GM19351 (cell line): Measurements from ENCODE around the gene SNX1.
A peak's percentile ranks its signal among the peaks of the same experiment; 100 is the strongest.

Source experiments
- ATAC-seq: cut with Tn5 transposase; IDR thresholded peaks from one replicate; pipeline ENCODE4 v1.9.1; 2021; ENCODE audit warnings: mild to moderate bottlenecking, moderate library complexity; ENCODE audit not compliant: unreplicated experiment

Gene SNX1

DNA sequence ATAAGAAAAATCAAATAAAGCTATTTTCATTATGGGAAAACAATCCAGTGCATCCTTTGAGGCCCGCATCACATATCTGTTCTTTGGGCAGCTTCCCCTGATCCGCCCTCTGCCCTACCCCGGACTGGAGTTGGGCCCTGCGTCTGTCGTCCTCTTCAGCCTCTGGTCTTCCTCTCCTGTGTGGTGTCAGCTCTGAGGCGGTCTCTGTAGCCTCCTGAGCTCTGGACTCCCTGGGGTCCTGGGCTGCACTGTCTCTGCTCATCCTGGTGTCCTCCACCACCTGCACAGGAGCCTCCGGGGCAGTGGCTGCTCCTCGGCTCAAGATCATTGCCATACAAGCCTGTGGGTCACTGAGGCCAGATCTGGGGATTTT lies 48.4 kb downstream of the SNX1 start:
- no peak for ATAC-seq

DNA sequence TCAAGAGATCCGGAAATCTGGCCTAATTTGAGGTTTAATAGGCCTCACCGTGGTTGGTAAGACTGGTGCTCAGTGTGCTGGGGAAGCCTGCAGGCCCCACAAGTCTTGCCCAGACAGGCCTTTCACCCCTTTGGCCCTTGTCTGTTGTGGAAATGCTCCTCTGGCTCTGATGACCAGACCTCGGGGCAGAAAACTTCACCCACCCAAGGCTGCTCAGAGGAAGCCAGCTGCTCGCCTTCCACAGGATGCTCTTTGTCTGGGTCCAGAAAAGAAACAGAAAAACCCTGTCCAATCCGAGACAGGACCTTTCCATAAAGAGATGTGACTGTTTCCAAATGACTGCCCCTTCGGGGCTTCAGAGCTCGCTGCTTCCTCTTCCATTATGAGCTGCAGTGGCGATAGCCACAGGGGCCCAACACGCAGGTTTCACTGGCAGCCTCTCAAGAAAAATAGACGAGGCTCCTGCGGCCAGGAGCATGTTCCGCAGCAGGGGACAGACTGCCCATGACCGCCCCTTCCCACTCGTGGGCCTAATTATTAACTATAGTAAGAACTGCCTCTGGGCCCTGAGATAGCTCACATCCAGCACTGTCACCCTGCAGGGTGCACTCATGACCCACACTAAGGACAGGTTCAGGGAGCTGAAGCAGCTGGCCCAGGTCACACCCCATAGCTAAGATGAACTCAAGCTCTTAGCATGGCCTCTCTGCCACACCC lies 48.9 kb downstream of the SNX1 start:
- peak; percentile 76 for ATAC-seq

DNA sequence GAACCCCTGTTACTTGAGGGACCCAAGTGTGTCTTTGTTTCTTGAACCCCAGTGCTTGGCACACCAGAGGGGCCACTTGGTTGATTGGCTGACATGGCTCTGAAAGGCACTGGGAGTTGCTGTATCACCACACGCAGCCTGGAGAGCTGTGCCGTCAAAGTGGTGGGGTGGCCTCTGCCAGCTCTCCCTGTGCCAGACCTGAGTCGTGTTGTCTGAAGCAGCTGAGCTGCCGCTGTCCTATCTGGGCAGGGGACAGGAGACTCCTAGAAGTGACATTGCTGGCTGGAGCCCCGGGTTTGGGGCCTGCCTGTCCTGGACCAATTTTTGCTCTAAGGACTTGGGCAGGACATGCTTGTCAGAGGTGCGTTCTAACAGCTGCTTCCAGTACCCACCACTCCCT lies 50.3 kb downstream of the SNX1 start:
- no peak for ATAC-seq

GRCh38 chr15:64146520-64146884 lies 50.7 kb downstream of the SNX1 start:
- ATAC-seq, result no peak

GRCh38 chr15:64146885-64147681 lies 51.3 kb downstream of the SNX1 start:
- no peak for ATAC-seq

- no peak for ATAC-seq
Measured at GRCh38 chr15:64148168-64148567, 52.4 kb downstream of the SNX1 start.

DNA sequence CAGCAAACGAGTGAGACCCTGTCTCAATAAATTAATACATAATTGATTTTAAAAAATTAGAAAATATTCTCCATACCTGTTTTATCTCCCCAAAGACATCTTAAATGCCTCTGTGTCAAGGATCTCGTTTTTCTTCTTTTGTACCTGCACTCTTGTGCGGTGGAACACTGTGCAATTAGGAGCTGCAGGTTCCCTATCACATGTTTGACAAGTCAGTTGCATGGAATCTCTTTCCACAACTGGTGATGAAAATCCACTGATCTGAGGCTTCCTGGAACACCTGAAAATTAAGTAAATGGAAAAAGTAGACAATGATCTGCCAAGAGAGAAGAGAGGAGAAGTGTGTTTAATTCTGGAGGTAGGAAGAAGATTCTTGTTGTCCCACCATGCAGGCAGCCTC lies 52.8 kb downstream of the SNX1 start:
- ATAC-seq, result no peak

GRCh38 chr15:64149424-64149823 lies 53.6 kb downstream of the SNX1 start:
- ATAC-seq, result no peak

GRCh38 chr15:64149893-64150578 lies 54.3 kb downstream of the SNX1 start:
- ATAC-seq, result no peak

DNA sequence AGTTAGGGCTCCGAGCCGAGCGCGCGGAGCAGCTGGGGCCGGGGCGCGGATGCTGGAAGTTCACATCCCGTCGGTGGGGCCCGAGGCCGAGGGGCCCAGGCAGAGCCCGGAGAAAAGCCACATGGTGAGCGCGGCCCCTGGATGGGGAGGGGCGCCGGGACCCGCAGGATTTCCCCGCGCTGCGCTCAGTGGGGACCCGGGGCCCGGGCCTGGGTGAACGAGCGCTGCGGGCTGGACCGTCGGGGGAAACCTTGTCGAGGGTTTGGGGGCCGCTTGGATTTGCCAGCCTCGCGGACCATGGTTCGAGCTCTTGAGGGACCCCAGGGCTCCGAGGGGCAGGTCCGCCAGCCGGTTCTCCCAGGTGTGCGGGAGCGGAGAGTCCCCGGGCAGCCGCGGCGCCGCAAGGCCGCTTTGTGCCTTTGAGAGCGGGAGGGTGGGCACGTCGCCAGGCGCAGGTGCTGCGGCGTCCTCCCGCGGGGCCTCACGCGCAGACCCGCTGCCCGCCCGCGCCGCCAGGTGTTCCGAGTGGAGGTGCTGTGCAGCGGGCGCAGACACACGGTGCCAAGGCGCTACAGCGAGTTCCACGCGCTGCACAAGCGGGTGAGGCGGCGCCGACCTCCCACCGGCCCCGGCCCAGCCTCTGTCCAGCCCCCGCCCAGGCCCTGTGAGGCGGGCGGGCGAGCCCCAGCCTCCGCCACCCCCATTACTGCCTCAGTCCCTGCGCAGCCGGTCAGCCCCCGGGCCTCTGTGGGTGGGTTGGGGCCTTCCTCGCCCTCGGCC lies 56.1 kb downstream of the SNX1 start, which contains the start of gene SNX22:
Gene SNX22, plus strand, starts transcription at position 5 of the 780 bp plus-strand sequence. Its CDS starts 45 bp downstream, at position 50.
- ATAC-seq, result no peak

DNA sequence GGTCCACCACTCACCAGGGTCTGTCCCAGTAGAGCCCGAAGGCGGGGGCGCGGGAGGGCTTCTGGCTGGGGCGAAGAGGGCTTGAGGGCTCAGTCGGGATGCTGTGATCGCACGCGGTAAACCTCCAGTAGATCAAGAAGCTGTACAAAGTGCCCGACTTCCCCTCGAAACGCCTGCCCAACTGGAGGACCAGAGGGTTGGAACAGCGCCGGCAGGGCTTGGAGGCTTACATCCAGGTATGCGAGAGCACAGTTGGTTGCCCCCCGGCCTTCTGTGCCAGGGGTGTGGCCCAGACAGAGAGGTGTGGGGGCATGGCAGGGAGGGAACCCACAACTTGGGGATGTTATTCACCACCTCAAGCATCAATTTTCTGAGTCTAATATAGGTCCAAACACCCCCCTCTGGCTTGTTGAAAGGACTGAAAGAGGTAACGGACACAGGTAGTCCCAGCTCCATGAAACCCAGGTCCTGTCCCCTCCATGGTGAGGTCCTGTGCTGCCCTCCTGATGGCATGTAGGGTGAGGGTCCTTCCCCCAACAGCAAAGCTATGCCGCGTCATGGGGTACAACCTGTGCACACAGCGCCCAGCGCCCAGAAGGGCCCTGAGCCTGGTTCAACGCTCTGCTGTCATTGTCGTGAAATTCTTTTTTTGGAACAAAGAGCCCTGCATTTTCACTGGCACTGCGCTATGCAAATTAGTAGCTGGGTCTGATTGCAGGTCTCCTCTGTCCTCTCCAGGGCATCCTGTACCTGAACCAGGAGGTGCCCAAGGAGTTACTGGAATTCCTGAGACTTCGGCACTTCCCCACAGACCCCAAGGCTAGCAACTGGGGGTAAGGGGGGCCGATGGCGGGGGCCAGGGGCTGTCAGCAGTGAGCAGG lies 57.0 kb downstream of the SNX1 start:
- peak; percentile 25 for ATAC-seq

DNA sequence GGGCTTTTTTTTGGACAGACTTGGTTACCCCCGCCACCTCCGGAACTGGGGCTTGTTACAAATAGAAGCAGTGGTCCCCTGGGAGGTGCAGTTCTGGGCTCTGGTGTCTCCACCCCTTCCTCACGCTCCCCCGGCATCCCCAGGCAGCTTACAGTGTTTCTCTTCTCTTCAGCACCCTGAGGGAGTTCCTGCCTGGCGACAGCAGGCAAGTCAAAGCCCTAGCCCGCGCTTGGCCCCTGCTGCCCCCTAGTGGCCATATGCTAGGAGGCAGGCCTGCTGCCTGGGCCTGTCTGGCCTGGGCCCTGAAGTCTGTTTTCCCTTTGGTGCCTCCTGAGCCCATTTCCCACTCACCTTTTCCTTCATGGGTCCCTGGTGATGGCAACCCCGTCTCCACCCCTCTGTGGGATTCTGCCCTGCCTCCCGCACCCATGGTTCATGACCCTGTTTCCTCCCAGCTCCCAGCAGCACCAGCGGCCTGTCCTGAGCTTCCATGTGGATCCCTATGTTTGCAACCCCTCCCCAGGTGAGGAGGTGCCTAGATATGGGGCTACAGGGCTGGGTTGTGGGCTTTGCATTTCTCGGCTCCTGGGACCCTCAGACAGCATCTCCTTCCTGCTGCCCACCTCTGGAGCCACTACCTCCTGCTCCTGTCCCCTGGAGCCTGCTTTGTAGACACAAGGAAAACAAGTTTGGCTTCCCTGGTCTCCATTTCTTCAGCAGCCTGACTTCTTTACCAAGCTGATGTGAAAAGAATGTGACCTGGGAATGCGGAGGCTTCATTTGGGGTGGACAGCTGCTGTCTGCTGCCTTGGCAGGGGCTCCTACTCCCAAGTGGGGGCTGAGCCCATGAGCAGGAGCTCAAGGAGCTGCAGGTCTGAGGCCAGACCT lies 57.9 kb downstream of the SNX1 start:
- ATAC-seq, result peak; percentile 56

- ATAC-seq, result no peak
Measured at GRCh38 chr15:64155802-64156651, 60.2 kb downstream of the SNX1 start.

DNA sequence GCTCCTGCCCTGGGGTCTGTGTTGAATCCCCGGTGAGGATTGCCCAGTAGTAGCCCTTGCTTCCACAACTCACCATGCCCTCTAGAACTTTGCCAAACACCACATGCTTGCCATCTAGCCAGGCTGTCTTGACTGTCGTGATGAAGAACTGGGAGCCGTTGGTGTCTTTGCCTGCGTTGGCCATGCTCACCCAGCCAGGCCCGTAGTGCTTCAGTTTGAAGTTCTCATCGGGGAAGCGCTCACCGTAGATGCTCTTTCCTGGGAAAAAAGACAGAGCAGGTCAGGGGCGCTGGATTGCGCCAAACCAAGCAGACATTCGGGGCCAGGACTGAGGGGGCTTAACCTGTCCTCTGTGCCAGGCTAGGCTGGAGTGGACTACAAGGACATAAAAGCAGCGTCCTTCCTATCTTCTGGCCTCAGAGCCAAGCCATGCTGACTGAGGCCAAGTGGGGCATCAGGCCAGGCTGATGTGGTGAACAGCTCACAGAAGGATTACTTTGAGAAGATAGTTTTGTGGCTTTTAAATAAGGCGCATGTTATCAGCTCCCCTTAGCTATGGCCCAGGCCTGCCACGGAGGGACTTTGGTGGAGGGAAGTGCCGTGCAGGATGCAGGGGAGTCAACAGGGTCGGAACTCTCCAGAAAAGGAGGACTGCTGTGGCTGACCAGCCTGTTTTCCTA lies 61.0 kb downstream of the SNX1 start:
- ATAC-seq, result no peak

DNA sequence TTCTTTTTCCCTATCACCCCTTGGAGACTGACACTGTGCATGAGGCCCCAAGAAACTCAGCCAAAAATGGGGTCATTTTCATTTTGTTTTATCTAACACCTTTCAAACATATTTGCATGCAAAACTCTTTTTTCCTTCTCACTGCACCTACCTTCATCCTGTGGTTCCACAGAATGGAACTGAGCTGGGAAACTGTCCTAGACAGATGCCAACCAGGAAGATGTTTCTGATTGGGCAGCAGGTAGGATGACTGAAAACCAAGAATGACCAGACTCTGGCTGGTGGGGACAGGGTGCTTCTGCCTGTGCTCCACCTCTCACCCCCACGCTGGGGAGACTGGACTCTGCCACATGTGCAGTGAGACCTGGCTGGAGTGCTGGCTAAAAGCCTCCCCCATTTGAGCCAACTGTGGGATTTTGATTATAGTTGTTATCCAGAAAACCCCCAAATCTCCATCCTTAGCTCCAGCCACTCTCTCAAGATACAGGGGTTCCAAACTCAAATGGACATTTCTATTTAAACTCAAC lies 61.9 kb downstream of the SNX1 start:
- no peak for ATAC-seq

DNA sequence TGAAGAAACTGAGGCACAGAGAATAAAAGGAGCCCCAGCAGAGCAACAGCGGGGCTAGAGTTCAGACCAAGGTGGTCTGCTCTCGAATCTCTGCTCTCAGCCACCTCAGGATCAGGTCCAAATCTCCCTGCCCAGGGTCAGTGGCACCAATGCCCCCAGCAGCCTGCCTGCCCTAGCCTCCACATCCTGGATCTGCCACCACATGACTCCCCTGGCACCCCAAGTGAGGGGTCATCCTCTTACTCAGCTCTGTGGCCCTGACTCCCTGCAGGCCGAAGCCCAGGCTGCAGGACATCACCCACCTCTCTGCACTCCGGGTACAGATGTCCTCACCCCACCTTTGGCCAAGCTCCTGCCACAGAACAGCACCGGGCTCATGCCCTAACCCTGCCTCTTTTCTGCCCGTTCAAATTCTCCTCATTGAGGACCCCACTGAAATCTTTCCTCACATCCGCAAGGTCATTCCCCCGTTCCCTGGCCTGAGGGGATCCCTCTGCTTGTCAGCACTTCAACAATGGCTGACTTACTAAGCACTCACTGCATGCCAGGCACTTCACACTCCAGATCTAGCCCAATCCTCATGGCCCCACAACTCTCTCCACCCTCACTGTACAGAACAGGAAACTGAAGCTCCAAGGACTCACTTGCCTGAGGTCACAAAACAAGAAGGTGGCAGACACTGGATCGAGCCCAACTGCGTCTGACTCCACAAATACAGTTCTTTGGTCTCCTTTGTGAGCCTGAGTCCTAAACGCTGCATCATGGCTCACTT lies 62.8 kb downstream of the SNX1 start:
- no peak for ATAC-seq
